Suprapubic skin (tissue), 4 donors: ENCODE data around the gene PAPLN. TPM values are rescaled to one million over a fixed set of nuclear protein-coding genes. Genes with fewer than 3 reads are reported as not detected.
"Not testable (repeated sequence)": the region's sequence is repeated elsewhere in the genome, so short reads cannot be mapped to it uniquely, and the experiment has no call there.

ENCODE experiments used
- DNase-seq, 2 donors: peaks; one replicate each; pipeline ENCODE4 v3.0.0-alpha.2; 2019; ENCODE audit warnings: low spot score in 2 of 2
- H3K27ac ChIP-seq: fragments of 200-600 bp; sonication (generic); one replicate; pipeline ENCODE4 v1.5.1; 2019
- H3K27me3 ChIP-seq: fragments of 200-600 bp; sonication (generic); one replicate; pipeline ENCODE4 v1.5.1; 2019
- H3K36me3 ChIP-seq: fragments of 200-600 bp; sonication (generic); one replicate; pipeline ENCODE4 v1.5.1; 2019
- H3K4me1 ChIP-seq: fragments of 200-600 bp; sonication (generic); one replicate; pipeline ENCODE4 v1.5.1; 2019
- H3K4me3 ChIP-seq: fragments of 200-600 bp; sonication (generic); one replicate; pipeline ENCODE4 v1.5.1; 2019; ENCODE audit warnings: mild to moderate bottlenecking
- H3K9me3 ChIP-seq: fragments of 200-600 bp; sonication (generic); one replicate; pipeline ENCODE4 v1.5.1; 2019
- CTCF ChIP-seq, 2 donors: fragments of 200-600 bp in 1 of 2; fragments of 450-650 bp in 1 of 2; sonication (generic) in 1 of 2; IDR thresholded peaks; one replicate each; pipeline ENCODE4 v1.5.1; 2016 to 2019; ENCODE audit warnings: antibody characterized with exemption in 2 of 2, mild to moderate bottlenecking in 1 of 2, moderate library complexity in 1 of 2
- EP300 ChIP-seq: sonication (generic); formaldehyde crosslinking; IDR thresholded peaks from one replicate; pipeline ENCODE4 v1.6.1; 2017; ENCODE audit warnings: antibody characterized with exemption
- POLR2A ChIP-seq, 2 donors: fragments of 450-650 bp; IDR thresholded peaks; one replicate each; pipeline ENCODE4 v1.6.1; 2017; ENCODE audit warnings: antibody characterized with exemption in 2 of 2, mild to moderate bottlenecking in 2 of 2, moderate library complexity in 2 of 2
- POLR2AphosphoS5 ChIP-seq, 3 donors: sonication (generic); formaldehyde crosslinking; IDR thresholded peaks; one replicate each; pipeline ENCODE4 v1.6.1; 2017; ENCODE audit warnings: antibody characterized with exemption in 3 of 3
- WGBS: methylation state at CpG from one replicate; pipeline ENCODE4 v1.1.5; 2018; 5-methylcytosine and 5-hydroxymethylcytosine counted together
- total RNA-seq, 4 donors: library from RNA; depleted of rRNA; stranded (reverse); fragments of >200 nt; gene quantifications; one replicate each; pipeline ENCODE4 v1.1.0, GENCODE V29; 2016

PAPLN gene, protein sequence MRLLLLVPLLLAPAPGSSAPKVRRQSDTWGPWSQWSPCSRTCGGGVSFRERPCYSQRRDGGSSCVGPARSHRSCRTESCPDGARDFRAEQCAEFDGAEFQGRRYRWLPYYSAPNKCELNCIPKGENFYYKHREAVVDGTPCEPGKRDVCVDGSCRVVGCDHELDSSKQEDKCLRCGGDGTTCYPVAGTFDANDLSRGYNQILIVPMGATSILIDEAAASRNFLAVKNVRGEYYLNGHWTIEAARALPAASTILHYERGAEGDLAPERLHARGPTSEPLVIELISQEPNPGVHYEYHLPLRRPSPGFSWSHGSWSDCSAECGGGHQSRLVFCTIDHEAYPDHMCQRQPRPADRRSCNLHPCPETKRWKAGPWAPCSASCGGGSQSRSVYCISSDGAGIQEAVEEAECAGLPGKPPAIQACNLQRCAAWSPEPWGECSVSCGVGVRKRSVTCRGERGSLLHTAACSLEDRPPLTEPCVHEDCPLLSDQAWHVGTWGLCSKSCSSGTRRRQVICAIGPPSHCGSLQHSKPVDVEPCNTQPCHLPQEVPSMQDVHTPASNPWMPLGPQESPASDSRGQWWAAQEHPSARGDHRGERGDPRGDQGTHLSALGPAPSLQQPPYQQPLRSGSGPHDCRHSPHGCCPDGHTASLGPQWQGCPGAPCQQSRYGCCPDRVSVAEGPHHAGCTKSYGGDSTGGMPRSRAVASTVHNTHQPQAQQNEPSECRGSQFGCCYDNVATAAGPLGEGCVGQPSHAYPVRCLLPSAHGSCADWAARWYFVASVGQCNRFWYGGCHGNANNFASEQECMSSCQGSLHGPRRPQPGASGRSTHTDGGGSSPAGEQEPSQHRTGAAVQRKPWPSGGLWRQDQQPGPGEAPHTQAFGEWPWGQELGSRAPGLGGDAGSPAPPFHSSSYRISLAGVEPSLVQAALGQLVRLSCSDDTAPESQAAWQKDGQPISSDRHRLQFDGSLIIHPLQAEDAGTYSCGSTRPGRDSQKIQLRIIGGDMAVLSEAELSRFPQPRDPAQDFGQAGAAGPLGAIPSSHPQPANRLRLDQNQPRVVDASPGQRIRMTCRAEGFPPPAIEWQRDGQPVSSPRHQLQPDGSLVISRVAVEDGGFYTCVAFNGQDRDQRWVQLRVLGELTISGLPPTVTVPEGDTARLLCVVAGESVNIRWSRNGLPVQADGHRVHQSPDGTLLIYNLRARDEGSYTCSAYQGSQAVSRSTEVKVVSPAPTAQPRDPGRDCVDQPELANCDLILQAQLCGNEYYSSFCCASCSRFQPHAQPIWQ
- 10 to 100 TPM; 15.9 to 44.9 (median 23.5) TPM for total RNA-seq

DNA sequence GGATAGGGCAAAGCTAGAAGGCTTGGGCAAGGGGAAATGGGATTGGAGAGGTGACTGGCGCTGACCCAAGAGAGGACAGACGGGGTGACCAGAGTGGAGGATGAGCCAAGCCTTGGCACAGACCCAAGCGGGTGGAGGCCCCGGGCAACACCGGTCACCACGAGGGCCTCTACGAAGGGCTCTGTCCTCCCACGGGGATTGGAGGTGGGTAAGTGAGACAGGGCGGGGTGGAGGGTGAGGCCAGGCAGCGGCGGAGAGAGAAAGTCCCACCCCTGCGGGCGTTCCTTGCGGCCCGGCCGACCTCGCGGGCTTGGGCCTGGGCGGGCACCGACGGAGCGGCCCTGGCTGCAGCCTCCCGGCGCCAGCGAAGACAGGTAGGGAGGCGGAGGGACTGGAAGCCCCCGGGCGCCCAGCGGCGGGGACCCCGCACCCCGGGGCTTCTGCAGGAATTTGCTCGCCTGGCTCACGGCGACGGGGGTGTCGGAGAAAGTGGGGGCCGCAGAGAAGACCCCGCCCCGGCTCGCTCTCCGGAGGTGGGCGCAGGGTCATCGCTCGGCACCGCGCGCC, at the start of gene PAPLN:
TSS of gene PAPLN (plus strand) at position 288 of the 567 bp plus-strand sequence. CDS start 2,273 bp downstream, outside the sequence.
- Histone ChIP-seq H3K4me1 (peaks cover 55% of the 10 kb centered on the region), H3K27ac (peak within 1 kb of the TSS; percentile 76), H3K9me3 (no peaks in the 10 kb centered on the region), H3K36me3 (no peaks in the 10 kb centered on the region), H3K27me3 (peaks cover 7% of the 10 kb centered on the region), H3K4me3 (peak within 1 kb of the TSS; percentile 72)
- WGBS = 6% methylated on average over 19 of the region's 48 CpGs
- no peak for TF ChIP-seq POLR2A (IDR thresholded peaks at IDR 0.05)
- TF ChIP-seq EP300 = no peak
- TF ChIP-seq CTCF (IDR thresholded peaks at IDR 0.05) = no peak
- no peak for TF ChIP-seq POLR2AphosphoS5 (IDR thresholded peaks at IDR 0.05)
- no peak for DNase-seq

- Histone ChIP-seq H3K36me3 (peaks cover 57% of the 10 kb centered on the region), H3K27me3 (no peaks in the 10 kb centered on the region), H3K4me3 (no peak overlapping the region), H3K4me1 (no peaks in the 10 kb centered on the region), H3K9me3 (no peaks in the 10 kb centered on the region), H3K27ac (no peak overlapping the region)
- WGBS = 82% methylated on average over 3 of the region's 3 CpGs
- no peak for TF ChIP-seq CTCF (IDR thresholded peaks at IDR 0.05)
- TF ChIP-seq POLR2A (IDR thresholded peaks at IDR 0.05) = no peak
- TF ChIP-seq POLR2AphosphoS5 (IDR thresholded peaks at IDR 0.05) = no peak
- no peak for TF ChIP-seq EP300
- no peak for DNase-seq
Observed at GRCh38 chr14:73188501-73188911, 48.8 kb upstream of the PAPLN start.

DNA sequence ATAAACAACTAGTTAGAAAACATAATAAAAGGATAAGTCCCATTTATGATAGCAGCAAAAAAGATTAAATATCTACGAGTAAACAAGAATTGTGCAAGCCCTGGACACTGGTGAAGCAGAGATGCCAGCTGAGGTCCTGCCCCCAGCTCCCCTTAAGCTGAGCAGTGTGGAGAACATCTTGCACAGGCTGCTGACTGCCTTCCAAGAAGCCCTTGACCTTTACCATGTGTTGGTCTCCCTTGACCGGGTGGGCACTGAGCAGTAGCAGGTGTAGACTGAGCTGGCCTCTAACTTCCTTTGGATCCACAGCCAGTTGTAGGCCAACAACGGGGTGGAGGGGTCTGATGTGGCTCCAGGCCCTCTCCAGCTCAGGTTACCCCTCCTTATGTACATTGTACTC, 47.7 kb upstream of the PAPLN start:
- no peak for TF ChIP-seq POLR2A (IDR thresholded peaks at IDR 0.05)
- no peak for TF ChIP-seq CTCF (IDR thresholded peaks at IDR 0.05)
- no peak for TF ChIP-seq POLR2AphosphoS5 (IDR thresholded peaks at IDR 0.05)
- TF ChIP-seq EP300 = no peak

DNA sequence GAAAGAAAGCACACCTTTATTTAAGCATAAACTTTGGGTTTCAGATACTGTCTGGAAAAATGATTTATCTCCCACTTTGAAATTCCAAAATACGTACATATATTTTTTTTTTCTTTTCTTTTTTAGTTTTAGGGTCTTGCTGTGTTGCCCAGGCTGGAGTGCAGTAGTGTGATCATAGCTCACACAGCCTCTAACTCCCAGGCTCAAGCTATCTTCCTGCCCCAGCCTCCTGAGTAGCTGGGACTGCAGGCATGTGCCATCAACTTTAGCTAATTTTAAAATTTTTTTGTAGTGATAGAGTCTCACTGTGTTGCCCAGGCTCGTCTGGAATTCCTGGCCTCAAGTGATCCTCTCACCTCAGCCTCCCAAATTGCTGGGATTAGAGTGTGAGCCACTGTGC, 45.9 kb upstream of the PAPLN start:
- no peak for TF ChIP-seq POLR2AphosphoS5 (IDR thresholded peaks at IDR 0.05)
- TF ChIP-seq EP300 = no peak
- no peak for TF ChIP-seq CTCF (IDR thresholded peaks at IDR 0.05)
- no peak for TF ChIP-seq POLR2A (IDR thresholded peaks at IDR 0.05)
- Histone ChIP-seq H3K27ac (no peak overlapping the region), H3K9me3 (no peaks in the 10 kb centered on the region), H3K4me3 (no peak overlapping the region), H3K27me3 (no peaks in the 10 kb centered on the region), H3K36me3 (peaks cover 79% of the 10 kb centered on the region), H3K4me1 (no peaks in the 10 kb centered on the region)
- DNase-seq = no peak
- 91% methylated on average over 2 of the region's 2 CpGs for WGBS

More for the DNA sequence above, 47.7 kb upstream of the PAPLN start:
- H3K27me3 ChIP-seq = no peaks in the 10 kb centered on the region
- DNase-seq = no peak
- 92% methylated on average over 3 of the region's 3 CpGs for WGBS
- no peaks in the 10 kb centered on the region for H3K9me3 ChIP-seq
- H3K27ac ChIP-seq = no peak overlapping the region
- peaks cover 69% of the 10 kb centered on the region for H3K36me3 ChIP-seq
- H3K4me3 ChIP-seq = no peak overlapping the region
- no peaks in the 10 kb centered on the region for H3K4me1 ChIP-seq

DNA sequence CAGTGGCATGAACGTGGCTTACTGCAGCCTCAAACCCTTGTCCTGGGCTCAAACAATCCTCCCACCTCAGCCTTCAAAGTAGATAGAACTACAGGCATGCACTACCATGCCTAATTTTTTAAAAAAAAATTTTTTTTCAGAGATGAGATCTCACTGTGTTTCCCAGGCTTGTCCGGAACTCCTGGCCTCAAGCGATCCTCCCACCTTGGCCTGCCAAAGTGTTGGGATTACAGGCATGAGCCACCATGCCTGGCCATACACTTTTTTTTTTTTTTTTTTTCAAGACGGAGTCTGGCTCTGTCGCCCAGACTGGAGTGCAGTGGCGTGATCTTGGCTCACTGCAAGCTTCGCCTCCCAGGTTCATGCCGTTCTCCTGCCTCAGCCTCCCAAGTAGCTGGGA, 43.0 kb upstream of the PAPLN start:
- not testable (repeated sequence) for H3K27ac ChIP-seq, H3K9me3 ChIP-seq, H3K4me1 ChIP-seq, H3K4me3 ChIP-seq, H3K27me3 ChIP-seq, DNase-seq
- 94% methylated on average over 8 of the region's 8 CpGs for WGBS
- H3K36me3 ChIP-seq = peaks cover 77% of the 10 kb centered on the region
